ENCODE results near the gene MACO1. TPM values are rescaled to one million over a fixed set of nuclear protein-coding genes. Genes with fewer than 3 reads are reported as not detected.

MACO1 gene
- polyA plus RNA-seq, 1 donor (not counting 4 experiments of a cell fraction or from before 2014, with no cell fraction given), result 8.1 TPM

- H3K27me3 ChIP-seq (ENCODE audit: control insufficient read depth, extremely low read depth, insufficient read depth, low read length), result no peaks in the 10 kb centered on the region
- H3K4me3 ChIP-seq (ENCODE audit: control insufficient read depth in 2 of 3, extremely low read depth in 1 of 3, insufficient read depth in 2 of 3, low read depth in 1 of 3, low read length in 3 of 3), result no peak overlapping the region
- DNase-seq (ENCODE audit: low read depth, low spot score) (no peak), FAIRE-seq (no peak)
- no peaks in the 10 kb centered on the region for H4K20me1 ChIP-seq (ENCODE audit: control insufficient read depth, extremely low read depth, insufficient read depth, low read length)
- TF ChIP-seq EZH2 (IDR thresholded peaks at IDR 0.05; ENCODE audit: low read length), result no peak
- no peak for TF ChIP-seq CTCF (optimal IDR thresholded peaks at IDR 0.05 in 1 of 3, IDR thresholded peaks at IDR 0.05 in 1 of 3, conservative IDR thresholded peaks at IDR 0.05 in 1 of 3; ENCODE audit: extremely low read depth in 1 of 3, insufficient read depth in 2 of 3, low read length in 3 of 3)
- H3K4me2 ChIP-seq (ENCODE audit: control insufficient read depth, extremely low read depth, insufficient read depth, low read depth, low read length), result no peak overlapping the region
- no peaks in the 10 kb centered on the region for H3K79me2 ChIP-seq (ENCODE audit: control insufficient read depth, insufficient read depth, low read length)
- H3K27ac ChIP-seq (ENCODE audit: control insufficient read depth, insufficient read depth, low read length), result no peak overlapping the region
- H3K4me1 ChIP-seq (ENCODE audit: control insufficient read depth, extremely low read depth, insufficient read depth, low read length), result no peaks in the 10 kb centered on the region
- H2AFZ ChIP-seq (ENCODE audit: control insufficient read depth, low read length), result no peak overlapping the region
- peaks cover 11% of the 10 kb centered on the region in 2 experiments for H3K36me3 ChIP-seq (ENCODE audit: control insufficient read depth in 2 of 2, extremely low read depth in 1 of 2, insufficient read depth in 2 of 2, low read length in 2 of 2)
- H3K9me3 ChIP-seq (ENCODE audit: control insufficient read depth, low read depth, low read length), result no peaks in the 10 kb centered on the region
- dilution Hi-C loops (cut with MboI; ENCODE audit: extremely low pct_ligation_motif_present, low sequenced_read_pairs), result no loop called here
- no peak overlapping the region for H3K9ac ChIP-seq (ENCODE audit: control insufficient read depth, extremely low read depth, insufficient read depth, low read length)
- H3K9me1 ChIP-seq (ENCODE audit: control insufficient read depth, extremely low read depth, insufficient read depth, low read length), result no peaks in the 10 kb centered on the region
Measured at GRCh38 chr1:25492323-25492722, 61.6 kb downstream of the MACO1 start.

GRCh38 chr1:25494952-25495351 lies 64.3 kb downstream of the MACO1 start:
- dilution Hi-C loops (cut with MboI; ENCODE audit: extremely low pct_ligation_motif_present, low sequenced_read_pairs), result no loop called here
- Histone ChIP-seq H3K27ac (ENCODE audit: control insufficient read depth, insufficient read depth, low read length) (no peak overlapping the region), H3K9me3 (ENCODE audit: control insufficient read depth, low read depth, low read length) (no peaks in the 10 kb centered on the region), H3K9me1 (ENCODE audit: control insufficient read depth, extremely low read depth, insufficient read depth, low read length) (no peaks in the 10 kb centered on the region), H3K4me1 (ENCODE audit: control insufficient read depth, extremely low read depth, insufficient read depth, low read length) (no peaks in the 10 kb centered on the region), H3K4me3 (ENCODE audit: control insufficient read depth in 2 of 3, extremely low read depth in 1 of 3, insufficient read depth in 2 of 3, low read depth in 1 of 3, low read length in 3 of 3) (no peak overlapping the region), H2AFZ (ENCODE audit: control insufficient read depth, low read length) (no peak overlapping the region), H3K27me3 (ENCODE audit: control insufficient read depth, extremely low read depth, insufficient read depth, low read length) (no peaks in the 10 kb centered on the region), H3K36me3 (ENCODE audit: control insufficient read depth in 2 of 2, extremely low read depth in 1 of 2, insufficient read depth in 2 of 2, low read length in 2 of 2) (peaks cover 10 to 15% of the 10 kb centered on the region in 2 experiments), H3K9ac (ENCODE audit: control insufficient read depth, extremely low read depth, insufficient read depth, low read length) (no peak overlapping the region), H3K79me2 (ENCODE audit: control insufficient read depth, insufficient read depth, low read length) (no peaks in the 10 kb centered on the region), H3K4me2 (ENCODE audit: control insufficient read depth, extremely low read depth, insufficient read depth, low read depth, low read length) (no peak overlapping the region), H4K20me1 (ENCODE audit: control insufficient read depth, extremely low read depth, insufficient read depth, low read length) (no peaks in the 10 kb centered on the region)
- DNase-seq (ENCODE audit: low read depth, low spot score) (no peak), FAIRE-seq (no peak)
- TF ChIP-seq CTCF (optimal IDR thresholded peaks at IDR 0.05 in 1 of 3, IDR thresholded peaks at IDR 0.05 in 1 of 3, conservative IDR thresholded peaks at IDR 0.05 in 1 of 3; ENCODE audit: extremely low read depth in 1 of 3, insufficient read depth in 2 of 3, low read length in 3 of 3), result no peak
- no peak for TF ChIP-seq EZH2 (IDR thresholded peaks at IDR 0.05; ENCODE audit: low read length)
